Nephron (organoid): ENCODE measurements around the gene COL20A1.
A peak's percentile ranks its signal among the peaks of the same experiment; 100 is the strongest.

Experiments used
- H3K27ac Mint-ChIP-seq, 3 experiments: 2 replicates each; pipeline ENCODE4 v1.8.0; 2020; ENCODE audit warnings: mixed read lengths in 3 of 3, mild to moderate bottlenecking in 2 of 3, moderate library complexity in 1 of 3
- H3K27me3 Mint-ChIP-seq: 2 replicates; pipeline ENCODE4 v1.8.0; 2021; ENCODE audit warnings: low read depth, mild to moderate bottlenecking, moderate library complexity, mixed read lengths
- H3K36me3 Mint-ChIP-seq: 2 replicates; pipeline ENCODE4 v1.8.0; 2020; ENCODE audit warnings: low read depth, mixed read lengths
- H3K4me1 Mint-ChIP-seq: 2 replicates; pipeline ENCODE4 v1.8.0; 2020; ENCODE audit warnings: mixed read lengths
- H3K4me3 Mint-ChIP-seq, 3 experiments: 2 replicates each; pipeline ENCODE4 v1.8.0; 2020; ENCODE audit warnings: mild to moderate bottlenecking in 3 of 3, mixed read lengths in 3 of 3, moderate library complexity in 2 of 3
- H3K9me3 Mint-ChIP-seq: 2 replicates; pipeline ENCODE4 v1.8.0; 2020; ENCODE audit warnings: mixed read lengths
- TF ChIP-seq, protein P1 (sequence below), 3 experiments: fragments of 200-600 bp; sonication (generic); IDR thresholded peaks; one replicate each; pipeline ENCODE4 v1.5.0; 2021; ENCODE audit warnings: antibody characterized with exemption in 3 of 3; ENCODE audit not compliant: unreplicated experiment in 3 of 3

COL20A1 gene

DNA sequence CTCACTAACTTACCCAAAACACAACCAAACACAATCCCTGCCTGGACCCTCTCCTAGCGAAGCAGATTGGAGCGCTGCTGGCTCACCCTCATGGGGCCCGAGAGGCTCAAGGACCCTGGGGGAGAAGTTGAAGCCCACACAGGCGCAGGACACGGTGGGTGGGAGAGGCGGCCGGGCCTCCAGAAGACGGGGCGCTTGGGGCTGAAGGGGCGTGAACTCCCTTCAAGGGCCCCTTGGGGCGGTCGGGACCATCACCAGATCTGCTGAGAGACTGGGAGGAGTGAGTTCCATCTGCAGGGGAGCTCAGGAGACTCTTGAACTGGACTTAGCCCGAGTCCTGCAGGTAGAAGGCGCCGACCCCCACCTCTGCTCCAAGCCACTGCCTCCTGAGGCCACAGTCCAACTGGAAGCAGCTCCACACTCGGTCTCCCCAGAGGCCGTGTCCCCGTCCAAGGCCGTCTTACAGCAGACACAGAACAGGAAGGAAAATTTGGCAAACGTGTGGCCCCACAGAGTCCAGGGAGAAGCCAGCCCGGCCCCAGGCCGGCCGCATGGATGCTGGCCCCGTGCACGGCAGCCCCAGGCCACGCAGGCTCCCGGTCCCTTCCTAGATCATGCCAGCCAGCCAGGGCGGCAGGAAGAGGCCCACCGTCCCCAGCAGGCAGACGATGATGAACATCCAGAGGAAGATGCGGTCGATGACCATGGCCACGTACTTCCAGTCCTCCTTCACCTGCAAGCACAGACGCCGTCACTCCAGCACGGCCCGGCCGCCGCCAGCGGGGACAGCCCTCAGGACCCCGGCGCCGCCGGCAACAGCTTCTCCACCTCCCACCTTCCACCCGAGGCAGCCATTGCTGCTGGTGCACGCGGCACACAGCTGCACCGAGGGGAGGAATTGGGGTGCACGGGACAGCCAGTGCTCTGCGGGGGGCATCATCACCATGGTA is 53.4 kb downstream of the COL20A1 start:
- H3K27me3 Mint-ChIP-seq: peaks cover 13% of the 10 kb centered on the region

DNA sequence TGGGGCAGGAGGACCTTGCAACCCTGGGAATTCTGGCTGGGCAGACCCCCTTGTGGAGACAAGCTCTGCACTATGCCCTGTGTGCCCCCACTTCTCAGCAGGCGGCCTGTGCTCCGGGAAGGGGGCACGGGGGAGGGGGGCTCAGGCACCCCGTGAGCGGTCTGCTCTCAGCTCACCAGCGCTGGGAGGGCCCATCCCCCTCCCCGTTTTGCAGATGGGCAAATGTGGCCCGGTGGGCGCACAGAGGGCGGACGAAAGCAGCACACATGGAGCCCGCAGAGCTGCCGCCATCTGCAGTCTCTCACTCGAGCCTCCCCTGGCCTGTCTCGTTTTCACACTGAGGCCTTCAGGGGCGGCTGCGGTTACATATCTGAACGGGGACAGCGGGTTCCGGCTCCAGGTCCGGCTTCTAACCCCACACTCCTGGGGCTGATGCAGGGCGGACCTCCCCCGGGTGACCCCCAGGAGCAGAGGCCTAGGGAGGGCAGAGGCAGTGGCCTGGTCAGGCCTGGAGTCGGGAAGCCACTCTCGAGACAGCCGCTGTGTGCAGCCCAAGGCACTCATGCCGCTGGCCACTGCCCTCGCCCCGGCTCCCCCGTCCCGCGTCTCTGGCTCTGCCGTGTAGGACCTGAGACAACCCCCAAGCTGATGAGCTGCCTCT is 54.2 kb downstream of the COL20A1 start:
- Mint-ChIP-seq H3K27me3 (peaks cover 9% of the 10 kb centered on the region), H3K36me3 (no peaks in the 10 kb centered on the region), H3K9me3 (peaks cover 4% of the 10 kb centered on the region), H3K4me3 (no peak overlapping the region), H3K4me1 (peaks cover 24% of the 10 kb centered on the region), H3K27ac (no peak overlapping the region)
- TF ChIP-seq, protein P1, sequence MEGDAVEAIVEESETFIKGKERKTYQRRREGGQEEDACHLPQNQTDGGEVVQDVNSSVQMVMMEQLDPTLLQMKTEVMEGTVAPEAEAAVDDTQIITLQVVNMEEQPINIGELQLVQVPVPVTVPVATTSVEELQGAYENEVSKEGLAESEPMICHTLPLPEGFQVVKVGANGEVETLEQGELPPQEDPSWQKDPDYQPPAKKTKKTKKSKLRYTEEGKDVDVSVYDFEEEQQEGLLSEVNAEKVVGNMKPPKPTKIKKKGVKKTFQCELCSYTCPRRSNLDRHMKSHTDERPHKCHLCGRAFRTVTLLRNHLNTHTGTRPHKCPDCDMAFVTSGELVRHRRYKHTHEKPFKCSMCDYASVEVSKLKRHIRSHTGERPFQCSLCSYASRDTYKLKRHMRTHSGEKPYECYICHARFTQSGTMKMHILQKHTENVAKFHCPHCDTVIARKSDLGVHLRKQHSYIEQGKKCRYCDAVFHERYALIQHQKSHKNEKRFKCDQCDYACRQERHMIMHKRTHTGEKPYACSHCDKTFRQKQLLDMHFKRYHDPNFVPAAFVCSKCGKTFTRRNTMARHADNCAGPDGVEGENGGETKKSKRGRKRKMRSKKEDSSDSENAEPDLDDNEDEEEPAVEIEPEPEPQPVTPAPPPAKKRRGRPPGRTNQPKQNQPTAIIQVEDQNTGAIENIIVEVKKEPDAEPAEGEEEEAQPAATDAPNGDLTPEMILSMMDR (IDR thresholded peaks at IDR 0.05; ENCODE audit: unreplicated experiment in 3 of 3): no peak

More for the DNA sequence above, 53.4 kb downstream of the COL20A1 start:
- TF ChIP-seq, protein P1 (IDR thresholded peaks at IDR 0.05; ENCODE audit: unreplicated experiment in 3 of 3): no peak
- Mint-ChIP-seq H3K27ac (peak overlapping the region; percentile 57 to 69 (median 67)), H3K4me3 (no peak overlapping the region), H3K4me1 (peaks cover 31% of the 10 kb centered on the region), H3K9me3 (peaks cover 6% of the 10 kb centered on the region), H3K36me3 (no peaks in the 10 kb centered on the region)

DNA sequence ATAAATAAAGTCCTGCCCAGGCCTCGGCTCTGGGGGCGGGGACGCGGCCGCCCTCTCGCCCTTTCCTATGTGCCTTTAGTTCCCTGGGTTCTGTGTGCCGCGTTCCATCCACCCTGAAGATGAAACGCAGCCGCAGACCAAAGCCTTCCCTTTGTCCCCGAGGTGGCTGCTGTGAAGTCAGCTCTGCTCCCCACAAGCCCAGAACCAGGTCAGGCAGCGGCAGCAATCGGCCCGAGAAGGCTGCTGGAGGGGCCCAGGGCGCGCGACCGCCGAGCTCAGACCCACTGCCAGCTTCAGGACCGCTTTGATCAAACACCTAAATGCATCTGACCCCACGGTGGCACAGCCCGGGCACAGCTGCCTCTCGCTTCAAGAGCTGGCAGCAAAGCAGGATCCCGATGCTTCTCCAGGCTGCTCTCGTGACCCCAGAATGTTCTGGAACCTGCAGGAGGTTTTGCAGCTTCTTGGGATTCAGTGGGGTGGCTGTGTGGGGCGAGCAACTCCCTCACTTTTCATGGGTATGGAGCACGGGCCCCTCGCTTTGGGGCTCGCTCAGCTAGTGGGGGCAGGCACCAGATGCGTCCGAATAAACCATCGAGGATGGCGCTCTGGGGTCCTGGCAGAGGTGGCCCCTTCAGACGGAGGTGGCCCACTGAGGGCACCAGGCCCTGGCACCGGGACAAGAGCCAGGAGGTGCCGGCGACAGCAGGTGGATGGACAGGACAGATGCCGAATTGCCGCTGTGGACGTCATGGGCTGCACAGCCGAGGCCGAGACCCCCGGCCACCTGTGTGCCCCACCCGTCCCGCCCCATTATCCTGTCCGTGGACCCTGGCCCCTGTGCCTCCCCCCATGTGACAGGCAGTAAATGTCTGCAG is 55.2 kb downstream of the COL20A1 start:
- H3K27ac Mint-ChIP-seq: no peak overlapping the region
- H3K9me3 Mint-ChIP-seq: peaks cover 4% of the 10 kb centered on the region
- H3K27me3 Mint-ChIP-seq: peaks cover 9% of the 10 kb centered on the region
- TF ChIP-seq, protein P1 (IDR thresholded peaks at IDR 0.05; ENCODE audit: unreplicated experiment in 3 of 3): no peak
- no peak overlapping the region for H3K4me3 Mint-ChIP-seq
- peaks cover 27% of the 10 kb centered on the region for H3K4me1 Mint-ChIP-seq
- H3K36me3 Mint-ChIP-seq: no peaks in the 10 kb centered on the region

DNA sequence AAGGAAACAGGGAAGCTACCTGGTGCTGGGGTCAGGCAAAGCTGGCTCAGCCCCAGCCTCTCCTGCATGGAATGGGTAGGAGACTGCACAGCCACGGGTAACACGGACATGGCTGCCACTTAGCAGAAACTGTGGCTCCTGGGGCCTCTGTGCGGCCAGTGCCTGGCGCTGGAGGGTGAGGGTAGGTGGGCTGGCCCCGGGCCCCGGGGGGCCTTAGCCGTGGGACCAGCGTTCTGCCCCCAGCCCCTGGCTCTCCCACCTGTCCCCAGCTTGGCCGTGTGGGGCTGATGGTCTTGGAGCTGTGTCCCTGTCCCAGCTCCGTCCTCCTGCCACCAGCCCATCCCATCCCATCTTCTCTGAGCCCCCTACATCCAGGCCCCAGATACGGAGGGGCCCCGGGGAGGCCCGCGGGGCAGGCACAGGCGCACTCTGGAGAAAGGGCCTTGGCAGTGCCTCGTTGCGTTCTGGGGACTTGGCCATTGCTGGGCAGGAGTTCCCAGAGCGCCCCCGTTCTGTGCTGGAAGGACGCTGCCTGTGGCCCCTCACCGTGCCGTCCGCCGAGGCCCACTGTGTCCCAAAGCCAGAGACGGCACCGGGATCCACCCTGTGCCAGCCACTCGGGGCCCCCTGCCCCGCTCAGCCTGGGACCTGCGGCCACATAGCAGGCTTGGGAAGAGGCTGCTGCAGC is 56.0 kb downstream of the COL20A1 start:
- Mint-ChIP-seq H3K4me1 (peaks cover 23% of the 10 kb centered on the region), H3K36me3 (no peaks in the 10 kb centered on the region), H3K9me3 (peaks cover 4% of the 10 kb centered on the region), H3K27me3 (peaks cover 7% of the 10 kb centered on the region), H3K4me3 (no peak overlapping the region), H3K27ac (no peak overlapping the region)
- TF ChIP-seq, protein P1 (IDR thresholded peaks at IDR 0.05; ENCODE audit: unreplicated experiment in 3 of 3): no peak

DNA sequence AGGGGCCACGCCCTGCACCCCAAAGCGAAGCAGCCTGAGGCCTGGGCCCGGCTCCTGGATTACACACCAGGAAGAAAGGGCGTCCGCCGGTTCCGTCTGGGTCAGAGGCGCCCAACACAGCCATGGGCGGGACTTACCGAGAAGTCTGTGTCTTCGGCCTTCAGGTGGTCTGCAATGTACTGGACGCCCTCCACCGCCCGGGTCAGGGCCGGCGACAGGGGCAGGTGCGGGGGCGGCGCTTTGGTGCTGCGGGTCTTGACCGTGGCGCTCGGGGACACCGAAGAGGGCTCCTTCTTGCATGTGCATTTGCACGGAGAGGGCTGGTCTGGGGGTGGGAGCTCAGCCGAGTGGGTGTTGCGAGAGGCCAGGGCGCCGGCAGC is 56.5 kb downstream of the COL20A1 start:
- peaks cover 21% of the 10 kb centered on the region for H3K4me1 Mint-ChIP-seq
- H3K4me3 Mint-ChIP-seq: no peak overlapping the region
- peaks cover 5% of the 10 kb centered on the region for H3K27me3 Mint-ChIP-seq
- TF ChIP-seq, protein P1 (IDR thresholded peaks at IDR 0.05; ENCODE audit: unreplicated experiment in 3 of 3): no peak
- peaks cover 4% of the 10 kb centered on the region for H3K9me3 Mint-ChIP-seq
- H3K36me3 Mint-ChIP-seq: no peaks in the 10 kb centered on the region
- H3K27ac Mint-ChIP-seq: no peak overlapping the region
